Medulla oblongata (tissue), 1 donor: ENCODE data around the gene DICER1.
"Not testable (repeated sequence)": the region's sequence is repeated elsewhere in the genome, so short reads cannot be mapped to it uniquely, and the experiment has no call there.

Source experiments
- DNase-seq: peaks from one replicate; pipeline ENCODE4 v3.0.0-alpha.2; 2015; ENCODE audit errors: extremely low spot score

The DICER1 gene

GRCh38 chr14:95157327-95158189 is at the start of gene DICER1:
TSS of gene DICER1 (minus strand) at chr14:95157529. CDS start at chr14:95133458, 24,071 bp downstream.
- peak; percentile 97 for DNase-seq

- no peak for DNase-seq
Observed at GRCh38 chr14:95206534-95206933, 49.2 kb upstream of the DICER1 start.

- no peak for DNase-seq
Observed at GRCh38 chr14:95204705-95205104, 47.4 kb upstream of the DICER1 start.

GRCh38 chr14:95201745-95202144 is 44.4 kb upstream of the DICER1 start:
- DNase-seq = not testable (repeated sequence)

- DNase-seq = no peak
Observed at GRCh38 chr14:95200404-95200803, 43.1 kb upstream of the DICER1 start.

GRCh38 chr14:95199298-95199983 is 42.1 kb upstream of the DICER1 start:
- no peak for DNase-seq

GRCh38 chr14:95198320-95198719 is 41.0 kb upstream of the DICER1 start:
- DNase-seq = no peak

- DNase-seq = no peak
Observed at GRCh38 chr14:95197551-95197950, 40.2 kb upstream of the DICER1 start.

- no peak for DNase-seq
Observed at GRCh38 chr14:95196826-95197545, 39.7 kb upstream of the DICER1 start.

- no peak for DNase-seq
Observed at GRCh38 chr14:95196268-95196667, 38.9 kb upstream of the DICER1 start.

- no peak for DNase-seq
Observed at GRCh38 chr14:95195031-95195430, 37.7 kb upstream of the DICER1 start.

- no peak for DNase-seq
Observed at GRCh38 chr14:95193081-95193480, 35.8 kb upstream of the DICER1 start.

GRCh38 chr14:95192311-95192710 is 35.0 kb upstream of the DICER1 start:
- DNase-seq = no peak

- no peak for DNase-seq
Observed at GRCh38 chr14:95191445-95192199, 34.3 kb upstream of the DICER1 start.

GRCh38 chr14:95190857-95191256 is 33.5 kb upstream of the DICER1 start:
- DNase-seq = no peak

GRCh38 chr14:95190346-95190840 is 33.1 kb upstream of the DICER1 start:
- no peak for DNase-seq

- DNase-seq = peak; percentile 14
Observed at GRCh38 chr14:95189367-95190132, 32.2 kb upstream of the DICER1 start.

- no peak for DNase-seq
Observed at GRCh38 chr14:95188380-95188779, 31.1 kb upstream of the DICER1 start.

- no peak for DNase-seq
Observed at GRCh38 chr14:95185767-95186392, 28.6 kb upstream of the DICER1 start.
